BE2C (cell line): ENCODE measurements around the gene AEN.

Experiments
- DNase-seq: peaks from one replicate; pipeline ENCODE4 v3.0.0-alpha.2; 2020
- H3K27me3 ChIP-seq: fragments of 250-450 bp; sonication (Bioruptor Pico); 2 replicates; pipeline ENCODE4 v1.5.1; 2020; ENCODE audit warnings: mild to moderate bottlenecking
- H3K36me3 ChIP-seq: fragments of 250-450 bp; sonication (Bioruptor Pico); 2 replicates; pipeline ENCODE4 v1.5.1; 2020; ENCODE audit warnings: mild to moderate bottlenecking
- H3K4me1 ChIP-seq: fragments of 250-450 bp; sonication (Bioruptor Pico); 2 replicates; pipeline ENCODE4 v1.5.1; 2020
- H3K4me3 ChIP-seq: 2 replicates; pipeline ENCODE4 v1.5.1; 2011; ENCODE audit warnings: low read depth, low read length
- H3K9me3 ChIP-seq: fragments of 250-450 bp; sonication (Bioruptor Pico); 2 replicates; pipeline ENCODE4 v1.5.1; 2020
- CTCF ChIP-seq: IDR thresholded peaks from 2 replicates; pipeline ENCODE4 v1.5.1; 2012; ENCODE audit warnings: mild to moderate bottlenecking, low read depth, low read length

The AEN gene

DNA sequence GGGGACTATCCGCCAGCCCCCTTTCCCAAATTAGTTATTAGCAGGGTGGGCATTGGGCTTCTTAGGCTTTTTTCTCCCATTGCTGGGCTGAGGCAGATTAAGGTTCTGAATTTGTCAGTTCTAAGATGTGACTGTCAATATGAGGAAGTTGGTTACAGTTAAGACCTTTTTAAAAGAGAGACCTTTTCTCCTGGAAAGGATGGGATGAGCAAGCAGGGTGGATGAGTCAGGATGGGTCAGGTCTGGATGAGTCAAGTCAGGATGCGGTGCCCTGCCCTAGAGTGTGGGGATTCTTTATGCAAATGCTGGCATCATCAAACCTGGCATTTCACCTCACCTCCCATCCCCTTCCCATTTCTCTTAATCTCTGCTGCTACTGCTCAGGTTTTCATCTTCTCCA is 1.9 kb downstream of the AEN start:
- DNase-seq = no peak

DNA sequence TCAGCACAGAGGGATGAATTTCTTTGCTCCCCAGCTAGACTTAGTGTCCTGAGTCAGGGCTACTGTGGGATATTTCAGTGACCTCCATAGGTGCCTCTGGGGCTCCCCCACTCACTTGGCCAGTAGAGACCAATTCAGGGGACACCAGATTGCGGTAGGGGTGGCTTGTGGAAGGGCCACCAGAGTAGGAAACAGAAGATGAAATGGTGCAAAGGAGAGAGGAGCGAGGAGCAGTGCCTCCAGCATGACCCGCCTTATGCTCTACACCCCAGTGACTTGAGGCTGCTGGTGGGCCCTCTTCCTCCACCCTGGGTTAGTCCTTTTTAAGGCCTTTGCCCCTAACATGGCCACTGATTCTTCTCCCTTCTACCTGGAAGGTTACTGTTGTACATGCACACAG is 2.5 kb downstream of the AEN start:
- no peak for DNase-seq
- H3K9me3 ChIP-seq = no peaks in the 10 kb centered on the region
- peak overlapping the region; percentile 87; the same call in 1 of the 2 replicates for H3K4me3 ChIP-seq
- H3K27me3 ChIP-seq = no peaks in the 10 kb centered on the region
- peaks cover 8% of the 10 kb centered on the region for H3K4me1 ChIP-seq
- TF ChIP-seq CTCF = no peak
- peaks cover 49% of the 10 kb centered on the region for H3K36me3 ChIP-seq

More for the DNA sequence above, 1.9 kb downstream of the AEN start:
- Histone ChIP-seq H3K4me3 (peak overlapping the region; percentile 87), H3K9me3 (no peaks in the 10 kb centered on the region), H3K27me3 (no peaks in the 10 kb centered on the region), H3K4me1 (peaks cover 8% of the 10 kb centered on the region), H3K36me3 (peaks cover 43% of the 10 kb centered on the region)
- TF ChIP-seq CTCF = no peak

DNA sequence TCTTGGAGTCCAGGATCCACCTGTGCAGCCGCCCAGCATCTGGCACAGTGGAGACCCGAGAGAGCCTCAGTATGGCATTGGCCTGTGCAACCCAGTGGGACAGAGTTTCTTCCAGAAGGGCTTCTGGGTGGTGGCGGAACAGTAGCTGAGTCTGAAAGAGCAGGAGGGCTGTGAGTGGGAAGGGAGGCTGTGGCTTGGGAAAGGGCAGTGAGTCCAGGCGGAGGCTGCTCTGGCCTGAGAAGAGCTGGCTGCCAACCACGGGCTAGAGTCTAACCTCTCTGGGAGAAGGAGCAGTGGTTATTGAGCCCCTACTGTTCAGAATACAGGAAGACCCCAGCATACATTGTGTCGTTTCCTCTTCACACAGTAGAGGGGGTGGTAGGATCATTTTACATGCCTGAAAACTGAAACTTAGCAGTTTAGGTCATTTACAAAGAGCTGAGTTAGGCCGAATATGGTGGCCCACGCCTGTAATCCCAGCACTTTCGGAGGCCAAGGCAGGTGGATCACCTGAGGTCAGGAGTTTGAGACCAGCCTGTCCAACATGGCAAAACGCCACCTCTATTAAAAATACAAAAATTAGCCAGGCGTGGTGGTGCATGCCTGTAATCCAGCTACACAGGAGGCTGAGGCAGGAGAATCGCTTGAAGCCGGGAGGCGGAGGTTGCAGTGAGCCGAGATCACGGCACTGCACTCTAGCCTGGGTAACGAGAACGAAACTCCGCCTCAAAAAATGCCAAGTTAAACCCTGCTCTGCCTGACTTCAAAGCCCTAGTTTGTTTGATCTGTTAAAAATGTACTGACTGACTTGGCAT is 3.2 kb downstream of the AEN start:
- TF ChIP-seq CTCF = peak; percentile 62
- H3K4me3 ChIP-seq = no peak overlapping the region

GRCh38 chr15:88624971-88625490 is 3.9 kb downstream of the AEN start:
- Histone ChIP-seq H3K4me1 (peaks cover 8% of the 10 kb centered on the region), H3K9me3 (no peaks in the 10 kb centered on the region), H3K36me3 (peaks cover 63% of the 10 kb centered on the region), H3K4me3 (no peak overlapping the region), H3K27me3 (no peaks in the 10 kb centered on the region)
- DNase-seq = no peak
- no peak for TF ChIP-seq CTCF

More for the DNA sequence above, 3.2 kb downstream of the AEN start:
- Histone ChIP-seq H3K36me3 (peaks cover 56% of the 10 kb centered on the region), H3K9me3 (no peaks in the 10 kb centered on the region), H3K27me3 (no peaks in the 10 kb centered on the region), H3K4me1 (peaks cover 8% of the 10 kb centered on the region)
- no peak for DNase-seq

DNA sequence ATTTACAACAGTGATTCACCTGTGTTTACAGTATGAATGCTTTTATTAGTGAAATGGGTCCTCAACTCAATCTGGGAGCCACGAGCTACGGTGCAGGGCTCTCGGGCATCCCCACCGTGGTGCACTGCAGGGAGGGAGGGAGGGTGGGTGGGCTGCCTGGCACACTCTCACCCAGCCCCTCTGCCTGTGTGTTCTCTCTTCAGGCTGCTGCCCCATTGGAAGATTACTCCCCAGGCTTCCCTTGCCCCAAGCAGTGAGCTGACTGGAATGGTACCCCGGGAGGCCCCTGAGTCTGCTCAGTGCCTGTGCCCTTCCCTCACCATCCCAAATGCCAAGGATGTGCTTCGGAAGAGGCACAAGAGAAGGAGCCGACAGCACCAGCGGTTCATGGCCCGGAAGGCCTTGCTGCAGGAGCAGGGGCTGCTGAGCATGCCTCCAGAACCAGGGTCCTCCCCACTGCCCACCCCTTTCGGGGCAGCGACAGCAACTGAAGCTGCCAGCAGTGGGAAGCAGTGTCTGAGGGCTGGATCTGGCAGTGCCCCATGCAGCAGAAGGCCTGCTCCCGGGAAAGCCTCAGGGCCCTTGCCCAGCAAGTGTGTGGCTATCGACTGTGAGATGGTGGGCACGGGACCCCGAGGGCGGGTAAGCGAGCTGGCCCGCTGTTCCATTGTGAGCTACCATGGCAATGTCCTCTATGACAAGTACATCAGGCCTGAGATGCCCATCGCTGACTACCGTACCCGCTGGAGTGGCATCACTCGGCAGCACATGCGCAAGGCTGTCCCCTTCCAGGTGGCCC is 5.0 kb downstream of the AEN start:
- Histone ChIP-seq H3K27me3 (no peaks in the 10 kb centered on the region), H3K9me3 (no peaks in the 10 kb centered on the region), H3K36me3 (peaks cover 74% of the 10 kb centered on the region), H3K4me1 (peaks cover 8% of the 10 kb centered on the region), H3K4me3 (no peak overlapping the region)
- DNase-seq = no peak
- no peak for TF ChIP-seq CTCF

GRCh38 chr15:88627463-88627862 is 6.3 kb downstream of the AEN start:
- Histone ChIP-seq H3K36me3 (peaks cover 85% of the 10 kb centered on the region), H3K9me3 (no peaks in the 10 kb centered on the region), H3K4me3 (no peak overlapping the region), H3K27me3 (no peaks in the 10 kb centered on the region), H3K4me1 (peaks cover 8% of the 10 kb centered on the region)
- no peak for TF ChIP-seq CTCF
- DNase-seq = no peak
